Measurements from ENCODE around the gene EYA2.

EYA2 gene

GRCh38 chr20:47233333-47234188 is 338.9 kb downstream of the EYA2 start:
- H3K9me3 ChIP-seq (ENCODE audit: low read depth, low read length) = no peaks in the 10 kb centered on the region
- no peak overlapping the region for H3K4me3 ChIP-seq
- no peak for DNase-seq (ENCODE audit: low read depth, low spot score)
- H3K36me3 ChIP-seq (ENCODE audit: insufficient read depth, low read length) = peaks cover 56% of the 10 kb centered on the region
- no peak overlapping the region for H3K9ac ChIP-seq (ENCODE audit: insufficient read length)
- H3K27ac ChIP-seq = no peak overlapping the region
- TF ChIP-seq POLR2AphosphoS5 (IDR thresholded peaks at IDR 0.05; ENCODE audit: borderline replicate concordance, low read depth, low read length) (no peak), EZH2 (IDR thresholded peaks at IDR 0.05) (no peak), FOXP2 (optimal IDR thresholded peaks at IDR 0.05; ENCODE audit: control extremely low read depth, extremely low read length, insufficient read depth) (no peak)

GRCh38 chr20:47235111-47235510 is 340.5 kb downstream of the EYA2 start:
- TF ChIP-seq POLR2AphosphoS5 (IDR thresholded peaks at IDR 0.05; ENCODE audit: borderline replicate concordance, low read depth, low read length) (no peak), FOXP2 (optimal IDR thresholded peaks at IDR 0.05; ENCODE audit: control extremely low read depth, extremely low read length, insufficient read depth) (no peak), EZH2 (IDR thresholded peaks at IDR 0.05) (no peak)
- peaks cover 51% of the 10 kb centered on the region for H3K36me3 ChIP-seq (ENCODE audit: insufficient read depth, low read length)
- no peak overlapping the region for H3K9ac ChIP-seq (ENCODE audit: insufficient read length)

GRCh38 chr20:47235853-47236638 is 341.4 kb downstream of the EYA2 start:
- H3K36me3 ChIP-seq (ENCODE audit: insufficient read depth, low read length) = peaks cover 51% of the 10 kb centered on the region
- no peak for DNase-seq (ENCODE audit: low read depth, low spot score)

More at GRCh38 chr20:47235111-47235510, 340.5 kb downstream of the EYA2 start:
- no peaks in the 10 kb centered on the region for H3K9me3 ChIP-seq (ENCODE audit: low read depth, low read length)
- no peak overlapping the region for H3K27ac ChIP-seq
- no peak for DNase-seq (ENCODE audit: low read depth, low spot score)
- H3K4me3 ChIP-seq = no peak overlapping the region

DNA sequence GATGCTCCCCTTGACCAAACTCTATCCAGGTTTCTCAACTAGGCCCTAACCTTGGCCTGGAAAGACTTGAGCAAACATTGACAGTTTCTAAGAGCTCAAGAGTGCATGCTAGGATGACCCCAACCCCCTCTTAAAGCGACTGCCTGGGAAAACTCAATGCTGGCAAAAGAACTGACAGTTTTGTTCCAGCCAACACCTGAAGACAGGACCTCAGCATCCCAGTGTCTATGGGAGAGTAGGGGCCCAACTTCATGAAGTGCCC is 341.9 kb downstream of the EYA2 start:
- Histone ChIP-seq H3K36me3 (ENCODE audit: insufficient read depth, low read length) (peaks cover 51% of the 10 kb centered on the region), H3K4me3 (no peak overlapping the region), H3K27ac (no peak overlapping the region), H3K9me3 (ENCODE audit: low read depth, low read length) (no peaks in the 10 kb centered on the region), H3K9ac (ENCODE audit: insufficient read length) (no peak overlapping the region)
- TF ChIP-seq EZH2 (IDR thresholded peaks at IDR 0.05) = no peak
- DNase-seq (ENCODE audit: low read depth, low spot score) = no peak

More at GRCh38 chr20:47235853-47236638, 341.4 kb downstream of the EYA2 start:
- TF ChIP-seq POLR2AphosphoS5 (IDR thresholded peaks at IDR 0.05; ENCODE audit: borderline replicate concordance, low read depth, low read length) (no peak), FOXP2 (optimal IDR thresholded peaks at IDR 0.05; ENCODE audit: control extremely low read depth, extremely low read length, insufficient read depth) (no peak), EZH2 (IDR thresholded peaks at IDR 0.05) (no peak)
- Histone ChIP-seq H3K9ac (ENCODE audit: insufficient read length) (no peak overlapping the region), H3K9me3 (ENCODE audit: low read depth, low read length) (no peaks in the 10 kb centered on the region), H3K4me3 (no peak overlapping the region), H3K27ac (no peak overlapping the region)

GRCh38 chr20:47237715-47238114 is 343.1 kb downstream of the EYA2 start:
- DNase-seq (ENCODE audit: low read depth, low spot score) = no peak
- H3K27ac ChIP-seq = no peak overlapping the region
- H3K9ac ChIP-seq (ENCODE audit: insufficient read length) = no peak overlapping the region
- no peak for TF ChIP-seq FOXP2 (optimal IDR thresholded peaks at IDR 0.05; ENCODE audit: control extremely low read depth, extremely low read length, insufficient read depth)
- TF ChIP-seq POLR2AphosphoS5 (IDR thresholded peaks at IDR 0.05; ENCODE audit: borderline replicate concordance, low read depth, low read length) = no peak
- TF ChIP-seq EZH2 (IDR thresholded peaks at IDR 0.05) = no peak
- H3K4me3 ChIP-seq = no peak overlapping the region
- H3K36me3 ChIP-seq (ENCODE audit: insufficient read depth, low read length) = peaks cover 51% of the 10 kb centered on the region
- H3K9me3 ChIP-seq (ENCODE audit: low read depth, low read length) = no peaks in the 10 kb centered on the region

Measured in SK-N-MC (cell line).